ENCODE results near the gene MSLN. TPM values are rescaled to one million over a fixed set of nuclear protein-coding genes. Genes with fewer than 3 reads are reported as not detected.

Gene MSLN
- total and polyA plus RNA-seq, 10 donors = 0.22 to 1.1 (median 0.41) TPM; not detected in 4

DNA sequence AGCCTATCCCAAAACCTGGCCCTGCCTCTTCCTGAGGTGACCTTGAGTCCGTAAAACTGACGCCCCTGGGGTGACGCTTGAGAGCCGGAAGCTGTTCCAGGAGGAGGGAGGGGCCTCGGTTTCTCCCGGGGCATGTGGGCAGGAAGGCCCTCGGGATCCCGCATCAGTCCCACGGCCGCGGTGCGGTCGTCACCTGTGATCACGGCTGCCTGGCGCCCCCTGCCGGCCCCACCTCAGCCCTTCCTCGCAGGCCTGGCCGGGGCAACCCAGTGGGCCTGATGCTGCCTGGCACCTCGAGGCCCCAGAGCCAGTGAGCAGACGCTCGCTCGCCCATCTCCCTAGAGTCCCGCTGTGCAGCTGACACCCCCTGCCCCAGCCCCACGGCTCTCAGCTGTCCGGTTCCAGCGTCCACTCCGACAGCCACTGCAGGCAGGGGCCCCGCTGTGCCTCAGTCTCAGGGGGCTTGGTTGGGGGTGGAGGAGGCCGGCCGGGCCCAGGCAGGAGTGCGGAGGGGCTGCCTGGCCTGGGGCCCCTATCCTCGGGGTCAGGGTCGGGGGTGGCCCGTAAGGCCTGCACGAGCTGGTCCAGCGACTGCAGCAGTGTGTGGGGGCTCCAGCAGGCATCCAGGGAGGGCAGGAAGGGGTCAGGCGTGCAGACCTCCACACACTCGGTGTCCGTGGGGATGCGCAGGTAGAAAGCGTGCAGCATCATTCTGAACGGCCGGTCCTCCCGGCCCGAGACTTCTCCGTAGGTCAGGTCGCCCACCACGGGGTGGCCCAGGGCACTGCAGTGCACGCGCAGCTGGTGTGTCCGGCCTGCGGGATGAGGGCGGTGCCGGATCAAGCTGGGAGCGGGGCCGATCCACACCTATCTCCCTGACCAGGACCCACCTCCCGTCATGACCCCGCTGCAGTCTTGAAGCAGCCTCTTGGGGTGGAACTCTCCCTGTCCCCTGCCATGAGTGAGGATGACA is 25.3 kb downstream of the MSLN start:
- H3K4me1 ChIP-seq = peaks cover 17 to 45% (median 33%) of the 10 kb centered on the region in 6 donors
- WGBS, 5 donors = 64 to 78% (median 68%) methylated on average over 25 to 58 of the region's 58 CpGs
- TF ChIP-seq, protein P1, sequence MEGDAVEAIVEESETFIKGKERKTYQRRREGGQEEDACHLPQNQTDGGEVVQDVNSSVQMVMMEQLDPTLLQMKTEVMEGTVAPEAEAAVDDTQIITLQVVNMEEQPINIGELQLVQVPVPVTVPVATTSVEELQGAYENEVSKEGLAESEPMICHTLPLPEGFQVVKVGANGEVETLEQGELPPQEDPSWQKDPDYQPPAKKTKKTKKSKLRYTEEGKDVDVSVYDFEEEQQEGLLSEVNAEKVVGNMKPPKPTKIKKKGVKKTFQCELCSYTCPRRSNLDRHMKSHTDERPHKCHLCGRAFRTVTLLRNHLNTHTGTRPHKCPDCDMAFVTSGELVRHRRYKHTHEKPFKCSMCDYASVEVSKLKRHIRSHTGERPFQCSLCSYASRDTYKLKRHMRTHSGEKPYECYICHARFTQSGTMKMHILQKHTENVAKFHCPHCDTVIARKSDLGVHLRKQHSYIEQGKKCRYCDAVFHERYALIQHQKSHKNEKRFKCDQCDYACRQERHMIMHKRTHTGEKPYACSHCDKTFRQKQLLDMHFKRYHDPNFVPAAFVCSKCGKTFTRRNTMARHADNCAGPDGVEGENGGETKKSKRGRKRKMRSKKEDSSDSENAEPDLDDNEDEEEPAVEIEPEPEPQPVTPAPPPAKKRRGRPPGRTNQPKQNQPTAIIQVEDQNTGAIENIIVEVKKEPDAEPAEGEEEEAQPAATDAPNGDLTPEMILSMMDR (IDR thresholded peaks at IDR 0.05 in 8 of 11, conservative IDR thresholded peaks at IDR 0.05 in 3 of 11) = peak; percentile 46 to 92 (median 79)
- TF ChIP-seq POLR2AphosphoS5 (IDR thresholded peaks at IDR 0.05) (peak; percentile 3 to 72 (median 46)), POLR2A (IDR thresholded peaks at IDR 0.05) (no peak)
- peaks cover 0 to 35% (median 11%) of the 10 kb centered on the region in 6 donors for H3K36me3 ChIP-seq
- intact Hi-C loops (cut with DNase I; ENCODE audit: low total_unique reads) = loop anchor here (5.0 kb wide), 1 partner anchor 74 kb away; no protein-coding TSS in a partner anchor
- peak overlapping the region in 1 of 8 donors; percentile 40 for H3K27ac ChIP-seq
- peak overlapping the region in 1 of 8 donors; percentile 99 for H3K4me3 ChIP-seq
- H3K27me3 ChIP-seq (replicated peaks in 1 of 7) = peaks cover 0 to 31% (median 22%) of the 10 kb centered on the region in 7 donors
- H3K9me3 ChIP-seq = no peaks in the 10 kb centered on the region
- peak; percentile 93 for DNase-seq

DNA sequence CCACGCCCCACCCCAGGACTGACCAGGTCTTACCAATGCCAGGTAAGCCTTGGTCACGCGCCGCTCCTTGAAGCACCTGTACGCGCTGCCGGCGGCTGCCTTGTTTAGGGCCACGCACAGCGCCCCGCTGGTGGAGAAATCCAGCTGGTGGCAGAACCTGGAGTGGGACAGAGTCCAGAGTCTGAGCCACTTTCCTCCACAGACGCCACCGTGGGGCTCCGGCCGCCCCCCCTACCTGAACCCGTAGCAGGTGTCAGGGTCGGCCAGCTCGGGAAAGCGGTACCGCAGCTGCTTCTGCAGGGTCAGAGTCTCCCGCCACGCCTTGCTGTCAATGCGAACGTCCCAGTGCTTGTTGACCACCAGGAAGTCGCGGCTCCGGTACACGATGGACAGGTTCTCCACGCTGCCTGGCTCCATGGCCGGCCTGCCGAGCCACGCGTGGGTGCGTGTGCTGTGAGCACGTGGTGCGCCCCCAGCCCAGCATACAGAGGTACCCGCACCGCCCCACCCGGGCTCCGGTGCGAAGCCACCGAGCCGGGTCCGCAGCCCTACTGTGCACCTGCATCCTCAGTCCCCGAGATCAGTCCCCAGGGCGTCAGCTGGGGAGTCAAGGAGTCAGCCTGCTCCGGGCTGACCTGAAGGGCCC is 26.9 kb downstream of the MSLN start:
- H3K4me3 ChIP-seq = peak overlapping the region; percentile 92 to 99 (median 97)
- peaks cover 0 to 15% (median 9%) of the 10 kb centered on the region in 7 donors for H3K27me3 ChIP-seq (replicated peaks in 1 of 7)
- TF ChIP-seq POLR2A (IDR thresholded peaks at IDR 0.05) (no peak), POLR2AphosphoS5 (IDR thresholded peaks at IDR 0.05) (no peak)
- TF ChIP-seq, protein P1 (IDR thresholded peaks at IDR 0.05 in 8 of 11, conservative IDR thresholded peaks at IDR 0.05 in 3 of 11) = no peak
- peaks cover 17 to 45% (median 33%) of the 10 kb centered on the region in 6 donors for H3K4me1 ChIP-seq
- DNase-seq = peak; percentile 85
- WGBS, 5 donors = 40 to 64% (median 43%) methylated on average over 9 to 47 of the region's 47 CpGs
- peak overlapping the region; percentile 53 to 90 (median 78) for H3K27ac ChIP-seq
- peaks cover 0 to 51% (median 13%) of the 10 kb centered on the region in 6 donors for H3K36me3 ChIP-seq
- no peaks in the 10 kb centered on the region for H3K9me3 ChIP-seq
- intact Hi-C loops (cut with DNase I; ENCODE audit: low total_unique reads) = loop anchor here (5.0 kb wide), 1 partner anchor 75 kb away; no protein-coding TSS in a partner anchor

DNA sequence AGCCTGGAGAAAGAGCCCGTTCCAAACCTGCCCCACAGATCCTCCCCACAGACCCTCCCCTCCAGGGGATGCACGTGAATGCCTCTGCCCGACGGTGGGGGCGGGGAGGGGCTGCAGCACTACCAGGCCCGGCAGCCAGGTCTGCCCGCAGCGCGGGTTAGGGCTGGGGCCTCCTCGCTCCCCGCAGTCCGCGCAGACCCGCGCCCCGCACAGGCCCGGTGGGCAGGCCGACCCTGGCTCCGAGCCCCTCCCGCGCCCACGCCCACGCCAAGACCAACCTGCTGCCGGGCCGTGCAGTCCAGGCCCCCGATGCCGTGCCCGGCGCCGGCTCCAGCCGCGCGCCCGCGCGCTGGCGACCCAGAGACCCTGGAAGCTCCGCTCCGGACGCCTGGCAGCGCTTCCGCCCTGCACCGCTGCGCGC is 27.5 kb downstream of the MSLN start, which contains the start of gene RPUSD1:
Gene RPUSD1, minus strand, starts transcription at position 404 of the 421 bp plus-strand sequence. CDS start 644 bp downstream, outside the sequence.
- intact Hi-C loops (cut with DNase I; ENCODE audit: low total_unique reads) = loop anchor here (5.0 kb wide), 1 partner anchor 76 kb away; no protein-coding TSS in a partner anchor
- peaks cover 0 to 57% (median 15%) of the 10 kb centered on the region in 6 donors for H3K36me3 ChIP-seq
- peak within 1 kb of the TSS; percentile 92 to 99 (median 97) for H3K4me3 ChIP-seq
- peaks cover 17 to 45% (median 33%) of the 10 kb centered on the region in 6 donors for H3K4me1 ChIP-seq
- peak within 1 kb of the TSS; percentile 53 to 90 (median 78) for H3K27ac ChIP-seq
- TF ChIP-seq POLR2AphosphoS5 (IDR thresholded peaks at IDR 0.05) (peak in 2 of 3 donors; percentile 50 to 68), POLR2A (IDR thresholded peaks at IDR 0.05) (peak in 1 of 3 donors; percentile 36)
- TF ChIP-seq, protein P1 (IDR thresholded peaks at IDR 0.05 in 8 of 11, conservative IDR thresholded peaks at IDR 0.05 in 3 of 11) = peak in 4 of 11 experiments; percentile 7 to 19 (median 14)
- WGBS, 5 donors = 0 to 2% (median 1%) methylated on average over 10 to 45 of the region's 45 CpGs
- peaks cover 0 to 9% (median 3%) of the 10 kb centered on the region in 7 donors for H3K27me3 ChIP-seq (replicated peaks in 1 of 7)
- DNase-seq = no peak
- H3K9me3 ChIP-seq = no peaks in the 10 kb centered on the region

Measured in spleen (tissue), 11 donors.